ENCODE results near the gene NKPD1.
A peak's percentile ranks its signal among the peaks of the same experiment; 100 is the strongest.

Gene NKPD1

DNA sequence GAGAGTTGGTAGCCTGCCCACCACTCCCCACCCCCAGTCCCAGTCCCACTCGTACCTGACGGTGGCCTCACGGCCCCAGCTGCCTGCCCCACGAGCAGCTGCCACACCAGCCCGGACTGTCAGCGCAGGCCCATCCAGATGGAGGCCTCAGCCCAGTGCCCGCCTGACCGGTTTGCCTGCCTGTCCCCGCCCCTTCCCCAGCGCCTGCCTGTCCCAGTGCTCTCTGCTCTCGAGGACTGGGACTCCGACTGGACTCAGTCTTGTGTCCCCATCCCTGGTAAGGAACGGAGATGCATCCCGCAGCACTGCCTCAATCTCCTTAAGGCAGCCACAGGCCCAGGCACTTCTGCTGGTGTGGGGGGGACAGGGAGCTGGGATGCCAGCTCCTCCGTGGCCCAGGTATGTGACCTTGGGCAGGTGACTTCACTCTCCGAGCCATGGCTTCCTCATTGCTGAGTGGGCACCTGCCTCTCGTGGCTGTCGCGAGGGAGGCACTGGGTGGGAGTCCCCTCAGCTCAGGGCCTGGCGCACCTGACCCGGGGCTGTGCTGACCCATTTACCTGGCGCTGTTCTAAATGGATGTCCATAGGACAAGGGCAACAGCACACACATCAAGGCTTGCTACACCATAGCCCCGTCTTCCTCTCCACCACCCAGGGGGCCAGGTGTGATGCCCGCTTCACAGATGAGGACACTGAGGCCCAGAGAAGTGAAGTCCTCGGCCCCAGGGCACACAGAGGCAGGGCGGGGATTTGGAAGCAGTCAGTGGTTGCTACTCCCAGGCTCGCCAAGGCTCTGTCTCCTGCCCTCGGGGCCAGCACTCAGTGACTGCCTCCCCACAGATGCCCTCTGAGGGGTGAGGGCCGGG lies at the start of gene NKPD1:
Gene NKPD1, minus strand, starts transcription at position 113 of the 868 bp plus-strand sequence. CDS start 832 bp downstream, outside the sequence.
- DNase-seq: peak; percentile 68

GRCh38 chr19:45206328-45206727 lies 45.5 kb upstream of the NKPD1 start:
- DNase-seq: no peak

- no peak for DNase-seq
Measured at GRCh38 chr19:45205810-45206209, 45.0 kb upstream of the NKPD1 start.

GRCh38 chr19:45202637-45203036 lies 41.9 kb upstream of the NKPD1 start:
- no peak for DNase-seq

GRCh38 chr19:45200568-45200967 lies 39.8 kb upstream of the NKPD1 start:
- no peak for DNase-seq

GRCh38 chr19:45195764-45196163 lies 35.0 kb upstream of the NKPD1 start:
- DNase-seq: peak; percentile 8

DNA sequence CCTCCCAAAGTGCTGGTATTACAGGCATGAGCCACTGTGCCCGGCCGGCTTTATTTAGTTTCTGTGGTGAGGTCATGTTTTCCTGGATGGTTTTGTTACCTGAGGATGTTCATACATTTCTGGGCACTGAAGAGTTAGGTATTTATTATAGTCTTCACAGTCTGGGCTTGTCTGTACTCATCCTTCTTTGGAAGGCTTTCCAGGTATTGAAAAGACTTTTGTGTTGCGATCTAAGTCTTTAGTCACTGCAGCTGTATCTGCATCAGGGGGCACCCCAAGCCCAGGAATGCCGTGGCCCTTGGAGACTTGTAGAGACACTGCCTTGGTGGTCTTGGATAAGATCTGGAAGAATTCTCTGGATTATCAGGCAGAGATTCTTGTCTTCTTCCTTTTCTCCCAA lies 30.6 kb upstream of the NKPD1 start:
- DNase-seq: no peak

DNA sequence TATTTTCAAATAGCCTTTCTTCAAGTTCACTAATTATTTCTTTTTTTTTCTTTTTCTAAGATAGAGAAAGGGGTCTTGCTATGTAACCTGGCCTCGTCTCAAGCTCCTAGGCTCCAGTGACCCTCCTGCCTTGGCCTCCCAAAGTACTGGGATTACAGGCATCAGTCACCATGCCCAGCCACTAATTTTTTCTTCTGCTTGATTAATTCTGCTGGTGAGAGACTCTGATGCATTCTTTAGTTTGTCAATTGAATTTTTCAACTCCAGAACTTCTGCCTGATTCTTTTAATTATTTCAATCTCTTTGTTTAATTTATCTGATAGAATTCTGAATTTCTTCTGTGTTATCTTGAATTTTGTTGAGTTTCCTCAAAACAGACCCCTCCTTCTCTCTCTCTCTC lies 29.2 kb upstream of the NKPD1 start:
- no peak for DNase-seq

DNA sequence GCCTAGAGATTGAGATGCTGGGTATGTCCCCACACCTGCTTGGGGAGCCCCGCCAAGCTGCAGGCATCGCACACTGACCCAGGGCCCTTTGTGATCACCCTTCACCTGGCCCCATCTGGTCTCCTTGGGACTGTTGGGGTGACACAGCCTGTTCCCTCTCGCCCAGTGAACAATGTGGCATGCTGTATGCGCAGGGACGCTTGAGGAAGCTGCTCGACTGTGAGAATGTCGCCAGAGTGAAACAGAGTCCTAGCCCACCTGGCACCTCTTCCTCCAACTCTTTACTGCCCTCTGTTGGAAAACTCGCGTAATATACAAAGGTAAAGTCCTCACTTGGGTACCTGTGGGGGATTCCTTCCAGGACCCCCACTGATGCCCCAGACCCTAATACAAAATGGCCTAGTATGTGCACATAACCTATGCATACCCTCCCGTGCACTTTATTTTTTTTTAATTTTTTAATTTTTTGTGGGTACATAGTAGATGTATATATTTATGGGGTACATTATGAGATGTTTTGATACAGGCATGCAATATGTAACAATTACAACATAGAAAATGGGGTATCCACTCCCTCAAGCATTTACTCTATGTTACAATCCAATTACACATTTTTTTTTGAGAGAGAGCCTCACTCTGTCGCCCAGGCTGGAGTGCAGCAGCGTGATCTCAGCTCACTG lies 26.8 kb upstream of the NKPD1 start:
- peak; percentile 65 for DNase-seq

DNA sequence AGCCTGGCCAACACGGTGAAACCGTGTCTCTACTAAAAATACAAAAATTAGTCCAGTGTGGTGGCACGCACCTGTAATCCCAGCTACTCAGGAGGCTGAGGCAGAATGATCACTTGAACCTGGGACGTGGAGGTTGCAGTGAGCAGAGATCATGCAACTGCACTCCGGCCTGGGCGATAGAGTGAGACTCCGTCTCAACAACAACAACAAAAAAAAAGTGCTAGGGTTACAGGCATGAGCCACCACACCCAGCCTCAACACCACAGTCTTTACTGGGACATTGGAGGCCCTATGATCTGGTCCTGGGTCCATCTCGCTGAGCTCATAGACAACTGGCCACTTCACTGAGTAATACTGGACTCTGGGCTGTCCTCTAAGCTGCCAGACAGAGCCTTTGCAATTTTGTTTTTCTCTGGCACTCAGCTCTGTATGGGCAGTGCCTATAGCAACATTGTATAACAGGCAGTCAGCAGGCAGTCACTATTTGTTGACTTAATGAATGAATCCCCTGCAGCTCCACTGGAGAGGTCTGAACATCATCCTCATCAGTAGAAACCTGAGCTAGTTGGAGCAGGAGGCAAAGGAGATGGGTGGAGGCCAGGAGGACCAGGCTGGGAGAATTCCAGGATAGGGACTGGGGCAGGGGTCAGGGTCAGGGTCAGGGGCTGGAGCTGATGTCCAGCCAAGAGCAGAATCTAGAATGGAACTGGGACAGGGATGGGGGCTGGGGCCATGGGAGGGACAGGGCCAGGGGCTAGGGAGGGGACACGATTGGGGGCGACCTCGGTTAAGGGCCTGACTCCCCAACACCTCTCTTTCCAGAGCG lies 25.9 kb upstream of the NKPD1 start:
- DNase-seq: no peak

DNA sequence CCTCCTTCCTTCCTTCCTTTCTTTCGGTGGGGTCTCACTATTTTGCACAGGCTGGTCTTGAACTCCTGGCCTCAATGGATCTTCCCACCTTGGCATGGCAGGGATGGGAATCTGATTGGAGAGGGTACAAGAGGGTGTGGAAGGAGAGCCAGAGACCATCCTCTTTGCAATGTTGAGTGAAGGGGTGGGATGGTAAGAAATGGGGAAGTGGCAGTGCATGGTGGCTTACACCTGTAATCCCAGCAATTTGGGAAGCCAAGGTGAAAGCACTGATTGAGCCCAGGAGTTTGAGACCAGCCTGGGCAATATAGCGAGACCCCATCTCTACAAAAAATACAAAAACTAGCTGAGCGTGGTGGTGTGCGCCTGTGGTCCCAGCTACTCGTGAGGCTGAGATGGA lies 23.3 kb upstream of the NKPD1 start:
- DNase-seq: no peak

- DNase-seq: no peak
Measured at GRCh38 chr19:45182758-45183157, 22.0 kb upstream of the NKPD1 start.

GRCh38 chr19:45180936-45181335 lies 20.2 kb upstream of the NKPD1 start:
- DNase-seq: no peak

DNA sequence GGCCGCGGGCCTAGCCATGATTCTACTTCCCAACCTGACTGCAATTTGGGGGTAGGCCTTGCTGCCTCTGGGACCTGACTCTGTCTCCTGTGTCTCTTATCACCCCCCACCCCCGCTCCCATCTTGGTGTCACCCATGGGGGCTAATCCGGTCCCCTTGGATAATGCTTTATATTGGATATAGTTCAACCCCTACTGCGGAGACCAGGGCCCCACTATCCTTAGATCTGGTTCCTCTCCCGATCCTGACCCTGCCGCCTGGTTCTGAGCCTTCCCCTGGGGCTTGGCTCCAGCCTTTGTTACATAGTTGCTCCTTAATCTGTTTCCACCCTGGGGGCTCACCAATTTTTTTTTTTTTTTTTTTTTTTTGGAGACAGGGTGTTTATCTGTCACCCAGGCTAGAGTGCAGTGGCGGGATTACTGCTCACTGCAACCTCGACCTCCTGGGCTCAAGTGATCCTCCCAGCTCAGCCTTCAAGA lies 19.1 kb upstream of the NKPD1 start:
- no peak for DNase-seq

GRCh38 chr19:45179072-45179891 lies 18.5 kb upstream of the NKPD1 start:
- no peak for DNase-seq

DNA sequence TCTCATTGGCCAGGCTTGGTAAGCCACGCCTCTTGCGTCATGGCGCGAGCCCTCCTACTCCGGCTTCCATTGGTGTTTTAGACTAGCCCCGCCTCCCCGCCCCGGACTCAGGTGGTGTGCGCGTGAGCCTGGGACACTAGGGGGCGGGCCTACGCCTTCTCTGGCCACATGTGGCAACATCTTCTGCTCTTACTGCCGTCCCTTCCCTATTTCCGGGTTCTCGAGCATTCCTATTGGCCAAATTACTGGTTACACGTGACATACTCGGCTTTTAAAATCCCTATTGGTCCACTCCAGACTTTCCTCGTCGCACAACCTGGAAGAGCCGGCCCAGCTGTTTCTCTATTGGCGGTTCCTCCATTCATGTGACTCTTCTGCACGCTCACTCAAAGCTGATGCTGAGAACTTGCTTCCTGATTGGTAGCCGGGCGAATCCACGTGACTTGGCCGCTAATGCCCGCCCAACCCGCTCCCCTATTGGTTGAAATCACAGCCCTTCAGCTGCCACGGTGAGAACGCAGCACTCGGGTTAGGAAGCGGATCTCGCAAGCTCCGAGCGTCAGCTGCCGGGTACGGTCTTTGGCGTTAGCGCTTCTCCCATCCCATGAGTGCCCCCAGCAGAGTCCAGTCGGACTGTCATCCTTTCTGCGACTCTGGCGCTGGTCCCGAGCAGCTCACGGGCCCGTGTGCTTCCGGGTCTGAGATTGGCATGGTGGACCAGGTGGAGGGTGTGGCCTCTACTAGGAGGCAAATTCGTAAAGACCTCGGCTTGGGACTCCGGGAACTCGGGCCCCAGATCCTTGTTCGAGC lies 17.7 kb upstream of the NKPD1 start, which contains the start of gene BLOC1S3:
Gene BLOC1S3, plus strand, starts transcription at position 523 of the 810 bp plus-strand sequence. CDS start 513 bp downstream, outside the sequence.
- peak; percentile 99 for DNase-seq

DNA sequence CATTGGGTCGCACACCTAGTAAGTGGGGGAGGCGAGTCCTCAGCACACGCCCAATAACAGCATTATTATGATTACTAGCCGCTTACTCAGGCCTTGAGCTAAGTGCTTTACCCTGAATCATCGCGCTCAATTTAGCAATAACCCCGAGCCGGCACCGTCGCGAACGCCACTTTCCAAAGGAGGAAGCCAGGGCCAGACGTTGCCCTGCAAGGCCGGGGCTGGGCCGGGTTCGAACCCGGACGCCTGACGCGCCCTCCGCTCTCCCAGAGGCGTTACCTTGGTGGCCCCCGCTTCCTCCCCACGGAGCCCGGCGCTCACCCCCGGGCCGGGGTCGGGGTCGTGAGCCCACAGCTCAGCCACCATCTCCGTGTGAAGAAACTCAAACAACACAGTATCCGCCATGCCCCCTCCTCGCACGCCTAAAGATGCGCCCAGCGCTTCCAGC lies 17.1 kb upstream of the NKPD1 start, which contains the start of gene TRAPPC6A:
Gene TRAPPC6A, minus strand, starts transcription at position 421 of the 445 bp plus-strand sequence. Its CDS starts 19 bp downstream, at position 402.
- no peak for DNase-seq

GRCh38 chr19:45175515-45176345 lies 14.9 kb upstream of the NKPD1 start:
- peak; percentile 44 for DNase-seq

DNA sequence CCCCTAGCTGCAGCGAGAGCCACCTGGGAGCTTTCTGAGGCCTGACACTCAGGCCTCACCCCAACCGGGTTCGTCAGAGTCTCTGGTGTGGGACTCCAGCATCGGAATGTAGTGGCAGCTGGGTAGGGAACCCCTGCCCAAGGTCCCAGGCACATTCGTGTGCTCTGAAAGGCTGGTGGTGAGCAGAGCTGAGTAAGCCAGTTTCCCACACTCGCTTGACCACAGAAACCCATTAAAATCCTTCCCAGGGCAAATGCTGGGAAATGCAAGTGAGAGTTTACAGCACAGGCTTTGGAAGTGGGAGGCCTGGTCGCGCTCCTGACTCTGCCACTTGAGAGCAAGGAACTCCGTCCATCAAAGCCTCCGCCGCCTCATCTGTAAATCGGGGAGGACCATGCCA lies 13.0 kb upstream of the NKPD1 start:
- no peak for DNase-seq

GRCh38 chr19:45172611-45173208 lies 11.9 kb upstream of the NKPD1 start:
- no peak for DNase-seq
